NCI-H446 treated with DMSO at 0.1 percent for 48 hours (cell line): ENCODE measurements around the gene AOX1.
"Not testable (repeated sequence)": the region's sequence is repeated elsewhere in the genome, so short reads cannot be mapped to it uniquely, and the experiment has no call there.

Source experiments
- DNase-seq: peaks from one replicate; lab custom pipeline; 2025; lab: John Stamatoyannopoulos, UW

Gene AOX1

GRCh38 chr2:200665626-200666453, 80.0 kb downstream of the AOX1 start:
- no peak for DNase-seq

- DNase-seq: no peak
These were observed 81.6 kb downstream of the AOX1 start for GRCh38 chr2:200667413-200667812.

GRCh38 chr2:200668478-200668877, 82.7 kb downstream of the AOX1 start:
- DNase-seq: no peak

GRCh38 chr2:200669308-200669707, 83.5 kb downstream of the AOX1 start:
- no peak for DNase-seq

- DNase-seq: no peak
These were observed 84.5 kb downstream of the AOX1 start for GRCh38 chr2:200670313-200670712.

- no peak for DNase-seq
These were observed 84.9 kb downstream of the AOX1 start for GRCh38 chr2:200670751-200671150.

- DNase-seq: no peak
These were observed 87.4 kb downstream of the AOX1 start for GRCh38 chr2:200673191-200673590.

- no peak for DNase-seq
These were observed 89.0 kb downstream of the AOX1 start for GRCh38 chr2:200674837-200675236.

GRCh38 chr2:200677171-200677570, 91.4 kb downstream of the AOX1 start:
- no peak for DNase-seq

GRCh38 chr2:200677721-200678532, 92.1 kb downstream of the AOX1 start:
- DNase-seq: no peak

GRCh38 chr2:200679127-200679526, 93.3 kb downstream of the AOX1 start:
- no peak for DNase-seq

- DNase-seq: no peak
These were observed 93.7 kb downstream of the AOX1 start for GRCh38 chr2:200679535-200679934.

GRCh38 chr2:200681697-200682096, 95.9 kb downstream of the AOX1 start:
- DNase-seq: no peak

GRCh38 chr2:200682407-200682806, 96.6 kb downstream of the AOX1 start:
- not testable (repeated sequence) for DNase-seq

GRCh38 chr2:200687922-200688920, 102.4 kb downstream of the AOX1 start:
- DNase-seq: no peak

- DNase-seq: no peak
These were observed 103.3 kb downstream of the AOX1 start for GRCh38 chr2:200689115-200689514.

GRCh38 chr2:200693836-200694470, 108.1 kb downstream of the AOX1 start:
- no peak for DNase-seq

GRCh38 chr2:200695191-200695590, 109.4 kb downstream of the AOX1 start:
- no peak for DNase-seq

- DNase-seq: no peak
These were observed 109.8 kb downstream of the AOX1 start for GRCh38 chr2:200695601-200696000.

- DNase-seq: no peak
These were observed 112.4 kb downstream of the AOX1 start for GRCh38 chr2:200698217-200698616.

- DNase-seq: no peak
These were observed 113.5 kb downstream of the AOX1 start for GRCh38 chr2:200699310-200699709.
